Central memory CD8-positive, alpha-beta T cell (primary cell): ENCODE measurements around the gene RPS15.

ENCODE experiments used
- ATAC-seq: fragments of 150-1000 bp; cut with Tn5 transposase; replicated peaks from 2 replicates; pipeline ENCODE4 v1.10.0; 2022; ENCODE audit warnings: mild to moderate bottlenecking, moderate FRiP score, moderate number of reproducible peaks; ENCODE audit not compliant: poor library complexity, severe bottlenecking; ENCODE audit errors: extremely low read depth
- DNase-seq, 2 donors: peaks; one replicate each; pipeline ENCODE4 v3.0.0; 2021; ENCODE audit warnings: low spot score in 2 of 2
- H3K27ac Mint-ChIP-seq: one replicate; pipeline ENCODE4 v1.8.0; 2022; ENCODE audit warnings: low read depth, mild to moderate bottlenecking, moderate library complexity, mixed read lengths
- H3K27me3 Mint-ChIP-seq: one replicate; pipeline ENCODE4 v1.8.0; 2022; ENCODE audit warnings: mixed read lengths
- H3K36me3 Mint-ChIP-seq: one replicate; pipeline ENCODE4 v1.8.0; 2022; ENCODE audit warnings: mild to moderate bottlenecking, moderate library complexity, mixed read lengths; ENCODE audit not compliant: insufficient read depth
- H3K4me1 Mint-ChIP-seq: one replicate; pipeline ENCODE4 v1.8.0; 2022; ENCODE audit warnings: mixed read lengths
- H3K4me3 Mint-ChIP-seq: one replicate; pipeline ENCODE4 v1.8.0; 2022; ENCODE audit warnings: mild to moderate bottlenecking, moderate library complexity, mixed read lengths
- H3K9me3 Mint-ChIP-seq: one replicate; pipeline ENCODE4 v1.8.0; 2022; ENCODE audit warnings: mixed read lengths

Gene RPS15

GRCh38 chr19:1438035-1438932 is at the start of gene RPS15:
Gene RPS15 (plus strand): TSS chr19:1438396. CDS start chr19:1438426, 30 bp downstream.
- H3K36me3 Mint-ChIP-seq, result peaks cover 63% of the 10 kb centered on the region
- peak within 1 kb of the TSS; percentile 99 for H3K27ac Mint-ChIP-seq
- peak within 1 kb of the TSS; percentile 98 for H3K4me3 Mint-ChIP-seq
- peak; percentile 94 for DNase-seq
- ATAC-seq, result peak; percentile 76
- no peaks in the 10 kb centered on the region for H3K27me3 Mint-ChIP-seq
- peaks cover 17% of the 10 kb centered on the region for H3K4me1 Mint-ChIP-seq
- H3K9me3 Mint-ChIP-seq, result no peaks in the 10 kb centered on the region

- peaks cover 32% of the 10 kb centered on the region for H3K36me3 Mint-ChIP-seq
- DNase-seq, result no peak
- H3K4me1 Mint-ChIP-seq, result peaks cover 8% of the 10 kb centered on the region
- no peak overlapping the region for H3K27ac Mint-ChIP-seq
- no peaks in the 10 kb centered on the region for H3K9me3 Mint-ChIP-seq
- peaks cover 2% of the 10 kb centered on the region for H3K27me3 Mint-ChIP-seq
- H3K4me3 Mint-ChIP-seq, result no peak overlapping the region
- no peak for ATAC-seq
These were observed 49.6 kb upstream of the RPS15 start for GRCh38 chr19:1388637-1389026.

- Mint-ChIP-seq H3K4me3 (no peak overlapping the region), H3K27ac (no peak overlapping the region), H3K4me1 (peaks cover 5% of the 10 kb centered on the region), H3K9me3 (no peaks in the 10 kb centered on the region), H3K36me3 (peaks cover 31% of the 10 kb centered on the region), H3K27me3 (no peaks in the 10 kb centered on the region)
- no peak for DNase-seq
- no peak for ATAC-seq
These were observed 48.9 kb upstream of the RPS15 start for GRCh38 chr19:1389033-1389940.

GRCh38 chr19:1390890-1391423 is 47.2 kb upstream of the RPS15 start:
- Mint-ChIP-seq H3K36me3 (peaks cover 28% of the 10 kb centered on the region), H3K27me3 (no peaks in the 10 kb centered on the region)

GRCh38 chr19:1392407-1392806 is 45.8 kb upstream of the RPS15 start:
- no peak overlapping the region for H3K27ac Mint-ChIP-seq
- H3K9me3 Mint-ChIP-seq, result no peaks in the 10 kb centered on the region
- H3K36me3 Mint-ChIP-seq, result peaks cover 26% of the 10 kb centered on the region
- ATAC-seq (no peak), DNase-seq (no peak)
- H3K4me3 Mint-ChIP-seq, result no peak overlapping the region
- H3K4me1 Mint-ChIP-seq, result no peaks in the 10 kb centered on the region
- no peaks in the 10 kb centered on the region for H3K27me3 Mint-ChIP-seq

More at GRCh38 chr19:1390890-1391423, 47.2 kb upstream of the RPS15 start:
- DNase-seq, result no peak
- Mint-ChIP-seq H3K27ac (no peak overlapping the region), H3K4me3 (no peak overlapping the region), H3K9me3 (no peaks in the 10 kb centered on the region), H3K4me1 (no peaks in the 10 kb centered on the region)
- ATAC-seq, result no peak

GRCh38 chr19:1392939-1393530 is 45.2 kb upstream of the RPS15 start:
- Mint-ChIP-seq H3K9me3 (no peaks in the 10 kb centered on the region), H3K4me1 (no peaks in the 10 kb centered on the region), H3K4me3 (no peak overlapping the region), H3K27me3 (no peaks in the 10 kb centered on the region), H3K36me3 (peaks cover 30% of the 10 kb centered on the region), H3K27ac (no peak overlapping the region)
- ATAC-seq (no peak), DNase-seq (no peak)

- no peak overlapping the region for H3K4me3 Mint-ChIP-seq
These were observed 44.4 kb upstream of the RPS15 start for GRCh38 chr19:1393841-1394240.

GRCh38 chr19:1394252-1395193 is 43.7 kb upstream of the RPS15 start:
- Mint-ChIP-seq H3K27ac (no peak overlapping the region), H3K27me3 (no peaks in the 10 kb centered on the region), H3K4me1 (no peaks in the 10 kb centered on the region), H3K9me3 (no peaks in the 10 kb centered on the region), H3K4me3 (no peak overlapping the region), H3K36me3 (peaks cover 28% of the 10 kb centered on the region)
- ATAC-seq (no peak), DNase-seq (no peak)

More at GRCh38 chr19:1393841-1394240, 44.4 kb upstream of the RPS15 start:
- no peaks in the 10 kb centered on the region for H3K27me3 Mint-ChIP-seq
- ATAC-seq, result no peak
- no peak for DNase-seq
- no peaks in the 10 kb centered on the region for H3K9me3 Mint-ChIP-seq
- no peaks in the 10 kb centered on the region for H3K4me1 Mint-ChIP-seq
- peaks cover 30% of the 10 kb centered on the region for H3K36me3 Mint-ChIP-seq
- H3K27ac Mint-ChIP-seq, result no peak overlapping the region

GRCh38 chr19:1395194-1396018 is 42.8 kb upstream of the RPS15 start:
- no peaks in the 10 kb centered on the region for H3K9me3 Mint-ChIP-seq
- peaks cover 29% of the 10 kb centered on the region for H3K36me3 Mint-ChIP-seq
- no peaks in the 10 kb centered on the region for H3K4me1 Mint-ChIP-seq
- DNase-seq, result no peak
- H3K4me3 Mint-ChIP-seq, result no peak overlapping the region
- ATAC-seq, result no peak
- H3K27me3 Mint-ChIP-seq, result no peaks in the 10 kb centered on the region
- no peak overlapping the region for H3K27ac Mint-ChIP-seq

GRCh38 chr19:1396019-1396767 is 42.0 kb upstream of the RPS15 start:
- DNase-seq, result no peak

More at GRCh38 chr19:1396019-1396767, 42.0 kb upstream of the RPS15 start:
- Mint-ChIP-seq H3K4me1 (no peaks in the 10 kb centered on the region), H3K27me3 (no peaks in the 10 kb centered on the region), H3K36me3 (peaks cover 24% of the 10 kb centered on the region), H3K27ac (no peak overlapping the region), H3K4me3 (no peak overlapping the region), H3K9me3 (no peaks in the 10 kb centered on the region)
- ATAC-seq, result no peak
